SH-SY5Y (cell line): ENCODE results near the gene IGF1.

Source experiments
- GATA2 ChIP-seq: IDR thresholded peaks from 2 replicates; pipeline ENCODE4 v1.6.1; 2011; ENCODE audit warnings: mild to moderate bottlenecking, low read depth, low read length
- GATA3 ChIP-seq: IDR thresholded peaks from 2 replicates; pipeline ENCODE4 v1.6.1; 2011; ENCODE audit warnings: low read depth, mild to moderate bottlenecking, low read length, moderate library complexity

GRCh38 chr12:102512523-102512922 lies 32.2 kb upstream of the IGF1 start:
- TF ChIP-seq GATA2: no peak
- no peak for TF ChIP-seq GATA3
